Endothelial cell of umbilical vein (primary cell): ENCODE measurements around the gene SLC66A2. TPM values are rescaled to one million over a fixed set of nuclear protein-coding genes. Genes with fewer than 3 reads are reported as not detected.

ENCODE experiments used
- BruUV-seq: library from RNA; stranded (reverse); fragments of 400-500 nt; replicated peaks from 2 replicates; lab custom pipeline; 2021; lab: Mats Ljungman, UMichigan
- CTCF ChIA-PET: fragments of 300-600, 350-600 bp; sonication (Branson Sonifier 250); formaldehyde crosslinking; loops from one replicate; lab custom pipeline; 2021; ENCODE audit warnings: antibody characterized with exemption, inconsistent platforms; lab: Charles Lee
- POLR2A ChIA-PET: fragments of 300-600, 350-600 bp; sonication (Branson Sonifier 250); formaldehyde crosslinking; loops from one replicate; lab custom pipeline; 2021; ENCODE audit warnings: antibody characterized with exemption, inconsistent platforms; lab: Charles Lee
- DNase-seq: peaks from one replicate; pipeline ENCODE4 v3.0.0-alpha.2; 2011; ENCODE audit warnings: low read depth, low spot score
- FAIRE-seq: peaks from 2 replicates; lab custom pipeline; 2011; peaks lifted over from hg19 to GRCh38; lab: Jason Lieb, UNC
- H2AFZ ChIP-seq: 2 replicates; pipeline ENCODE4 v1.6.0; 2012; ENCODE audit warnings: low read depth, low read length, control low read depth, inconsistent platforms
- H3K27ac ChIP-seq: 2 replicates; pipeline ENCODE4 v1.5.1; 2011; ENCODE audit warnings: low read depth, mild to moderate bottlenecking, control low read depth, low read length, moderate library complexity; ENCODE audit not compliant: insufficient read depth
- H3K27me3 ChIP-seq, 2 experiments: 2 replicates each; pipeline versions ENCODE4 v1.6.0 to v1.6.1; 2011; ENCODE audit warnings: low read length in 2 of 2, mixed read lengths in 1 of 2; ENCODE audit not compliant: control insufficient read depth in 2 of 2, insufficient read depth in 2 of 2
- H3K36me3 ChIP-seq, 2 experiments: 2 replicates in 1 of 2; 3 replicates in 1 of 2; pipeline ENCODE4 v1.5.1; 2011; ENCODE audit warnings: low read length in 2 of 2, mild to moderate bottlenecking in 1 of 2, moderate library complexity in 1 of 2; ENCODE audit not compliant: control insufficient read depth in 2 of 2, insufficient read depth in 2 of 2; ENCODE audit errors: extremely low read depth in 1 of 2
- H3K4me1 ChIP-seq: 3 replicates; pipeline ENCODE4 v1.5.1; 2011; ENCODE audit warnings: mild to moderate bottlenecking, low read length; ENCODE audit not compliant: control insufficient read depth, insufficient read depth; ENCODE audit errors: extremely low read depth
- H3K4me2 ChIP-seq: 2 replicates; pipeline ENCODE4 v1.6.1; 2011; ENCODE audit warnings: low read length, control low read depth, mixed read lengths; ENCODE audit not compliant: insufficient read depth
- H3K4me3 ChIP-seq, 3 experiments: fragments of 200-600 bp in 1 of 3; sonication (generic), shearing (Covaris generic) in 1 of 3; replicated peaks in 1 of 3; 2 replicates each; pipeline ENCODE4 v1.5.1; 2011 to 2016; ENCODE audit warnings: control low read depth in 3 of 3, low read length in 3 of 3, mild to moderate bottlenecking in 2 of 3, inconsistent platforms in 1 of 3, low read depth in 1 of 3, moderate library complexity in 1 of 3; ENCODE audit not compliant: insufficient read depth in 1 of 3
- H3K79me2 ChIP-seq: 2 replicates; pipeline ENCODE4 v1.6.0; 2012; ENCODE audit warnings: low read length, inconsistent platforms; ENCODE audit not compliant: control insufficient read depth, insufficient read depth
- H3K9ac ChIP-seq: replicated peaks from 2 replicates; pipeline ENCODE3; 2011; ENCODE audit warnings: low read length, control low read depth; ENCODE audit not compliant: insufficient read depth; ENCODE audit errors: extremely low read depth
- H3K9me1 ChIP-seq: replicated peaks from 3 replicates; pipeline ENCODE4 v1.6.0; 2011; ENCODE audit warnings: mild to moderate bottlenecking, low read length; ENCODE audit not compliant: control insufficient read depth, insufficient read depth; ENCODE audit errors: extremely low read depth
- H3K9me3 ChIP-seq: replicated peaks from 2 replicates; pipeline ENCODE4 v1.5.1; 2012; ENCODE audit warnings: low read length, inconsistent platforms; ENCODE audit not compliant: control insufficient read depth, insufficient read depth
- H4K20me1 ChIP-seq: replicated peaks from 2 replicates; pipeline ENCODE3; 2011; ENCODE audit warnings: mild to moderate bottlenecking, low read length; ENCODE audit not compliant: control insufficient read depth, insufficient read depth; ENCODE audit errors: extremely low read depth
- EZH2 ChIP-seq: IDR thresholded peaks from 2 replicates; pipeline ENCODE4 v1.6.1; 2012; ENCODE audit warnings: borderline replicate concordance, low read depth, mild to moderate bottlenecking, moderate library complexity, low read length, inconsistent platforms; ENCODE audit not compliant: severe bottlenecking
- FOS ChIP-seq: IDR thresholded peaks from 2 replicates; pipeline ENCODE4 v1.6.1; 2011; ENCODE audit warnings: mild to moderate bottlenecking, low read length, moderate library complexity, borderline replicate concordance; ENCODE audit not compliant: insufficient read depth
- GATA2 ChIP-seq: IDR thresholded peaks from 2 replicates; pipeline ENCODE4 v1.7.0; 2011; ENCODE audit warnings: low read depth, mild to moderate bottlenecking, moderate library complexity, mixed read lengths, low read length; ENCODE audit not compliant: insufficient read length, insufficient read depth
- JUN ChIP-seq: IDR thresholded peaks from 2 replicates; pipeline ENCODE4 v1.6.1; 2011; ENCODE audit warnings: borderline replicate concordance, low read depth; ENCODE audit not compliant: insufficient read length, insufficient read depth
- MAX ChIP-seq: IDR thresholded peaks from 2 replicates; pipeline ENCODE4 v1.6.1; 2011; ENCODE audit not compliant: insufficient read depth, insufficient read length
- MYC ChIP-seq: IDR thresholded peaks from one replicate; pipeline ENCODE4 v1.6.1; 2011; ENCODE audit warnings: mild to moderate bottlenecking, low read depth, low read length
- POLR2A ChIP-seq: IDR thresholded peaks from 2 replicates; pipeline ENCODE4 v1.6.1; 2012; ENCODE audit warnings: low read depth, mild to moderate bottlenecking, control low read depth, low read length
- POLR2AphosphoS5 ChIP-seq: IDR thresholded peaks from 2 replicates; pipeline ENCODE4 v1.6.1; 2012; ENCODE audit warnings: low read depth, mild to moderate bottlenecking, control low read depth, low read length, moderate library complexity; ENCODE audit not compliant: insufficient read depth
- dilution Hi-C: fragments of 300-500 bp; cut with MboI; formaldehyde crosslinking; loops from one replicate; pipeline ENCODE4 v1.15.0; 2019; ENCODE audit warnings: low sequenced_read_pairs; ENCODE audit not compliant: extremely low pct_ligation_motif_present
- intact Hi-C: fragments of 100-400 bp; cut with micrococcal nuclease; formaldehyde crosslinking; loops from one replicate; pipeline ENCODE4 v1.10.0; 2022
- polyA plus RNA-seq, 4 experiments: library from polyadenylated mRNA; depleted of rRNA in 3 of 4; stranded (reverse) in 3 of 4; unstranded in 1 of 4; fragments of >200 nt; gene quantifications; 2 replicates each; pipeline versions ENCODE4 v1.2.1 to v1.2.3, GENCODE V29; 2011 to 2012; ENCODE audit warnings: missing spikeins in 1 of 4
- total RNA-seq: library from RNA; stranded (reverse); gene quantifications from 2 replicates; pipeline ENCODE4 v1.2.3, GENCODE V29; 2021
- TF ChIP-seq, protein P1 (sequence below), 2 donors: IDR thresholded peaks; 1 replicate in 1 of 2; 2 replicates in 1 of 2; pipeline ENCODE4 v1.5.1; 2011; ENCODE audit warnings: low read length in 2 of 2, mild to moderate bottlenecking in 2 of 2, moderate library complexity in 2 of 2, control low read depth in 1 of 2, inconsistent platforms in 1 of 2, low read depth in 1 of 2; ENCODE audit not compliant: insufficient read depth in 1 of 2; ENCODE audit errors: extremely low read depth in 1 of 2

SLC66A2 gene
- total and polyA plus RNA-seq, 2 donors (not counting 3 experiments of a cell fraction or from before 2014, with no cell fraction given), result 32.5 to 37.1 TPM

DNA sequence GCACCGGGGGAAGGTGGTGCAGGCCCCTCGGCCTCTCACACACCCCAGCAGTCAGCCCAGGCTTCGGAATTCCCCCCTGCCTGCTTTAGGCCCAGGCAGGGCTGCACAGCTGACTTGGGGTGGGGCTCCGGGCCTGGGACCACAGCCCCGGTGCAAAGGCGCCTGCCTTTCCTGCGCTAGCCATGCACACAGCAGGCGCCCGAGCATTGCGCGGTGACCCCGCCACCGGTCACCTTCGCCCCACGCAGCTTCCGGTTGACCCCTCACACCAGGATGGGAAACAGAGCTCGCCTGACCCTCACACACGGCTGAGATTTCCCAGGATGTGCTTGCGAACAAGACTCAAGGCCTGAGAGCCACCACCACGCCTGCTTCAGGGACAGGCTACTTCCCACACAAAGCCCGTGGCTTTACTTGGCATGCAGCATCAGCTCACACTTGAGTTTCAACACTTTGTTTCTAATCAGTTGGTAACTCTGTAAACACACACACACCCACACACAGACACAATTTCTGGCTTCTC lies 46.0 kb downstream of the SLC66A2 start:
- H3K36me3 ChIP-seq, result peaks cover 0 to 3% of the 10 kb centered on the region in 2 experiments
- H3K27me3 ChIP-seq, result no peaks in the 10 kb centered on the region
- intact Hi-C loops (no loop called here), dilution Hi-C loops (no loop called here)
- H3K9ac ChIP-seq, result no peak overlapping the region
- H3K9me1 ChIP-seq, result no peaks in the 10 kb centered on the region
- ChIA-PET CTCF (interaction anchor here (0.9 to 1.3 kb wide), 2 partner anchors 8 to 11 kb away, joined by 3 read pairs; no protein-coding TSS in a partner anchor), POLR2A (no interaction called here)
- no peak overlapping the region for H2AFZ ChIP-seq
- no peak overlapping the region for H3K27ac ChIP-seq
- FAIRE-seq (no peak), DNase-seq (no peak)
- no peaks in the 10 kb centered on the region for H3K9me3 ChIP-seq
- no peak for TF ChIP-seq MAX
- TF ChIP-seq POLR2AphosphoS5, result no peak
- TF ChIP-seq EZH2, result no peak
- TF ChIP-seq POLR2A, result no peak
- TF ChIP-seq, protein P1, sequence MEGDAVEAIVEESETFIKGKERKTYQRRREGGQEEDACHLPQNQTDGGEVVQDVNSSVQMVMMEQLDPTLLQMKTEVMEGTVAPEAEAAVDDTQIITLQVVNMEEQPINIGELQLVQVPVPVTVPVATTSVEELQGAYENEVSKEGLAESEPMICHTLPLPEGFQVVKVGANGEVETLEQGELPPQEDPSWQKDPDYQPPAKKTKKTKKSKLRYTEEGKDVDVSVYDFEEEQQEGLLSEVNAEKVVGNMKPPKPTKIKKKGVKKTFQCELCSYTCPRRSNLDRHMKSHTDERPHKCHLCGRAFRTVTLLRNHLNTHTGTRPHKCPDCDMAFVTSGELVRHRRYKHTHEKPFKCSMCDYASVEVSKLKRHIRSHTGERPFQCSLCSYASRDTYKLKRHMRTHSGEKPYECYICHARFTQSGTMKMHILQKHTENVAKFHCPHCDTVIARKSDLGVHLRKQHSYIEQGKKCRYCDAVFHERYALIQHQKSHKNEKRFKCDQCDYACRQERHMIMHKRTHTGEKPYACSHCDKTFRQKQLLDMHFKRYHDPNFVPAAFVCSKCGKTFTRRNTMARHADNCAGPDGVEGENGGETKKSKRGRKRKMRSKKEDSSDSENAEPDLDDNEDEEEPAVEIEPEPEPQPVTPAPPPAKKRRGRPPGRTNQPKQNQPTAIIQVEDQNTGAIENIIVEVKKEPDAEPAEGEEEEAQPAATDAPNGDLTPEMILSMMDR (IDR thresholded peaks at IDR 0.05; ENCODE audit: extremely low read depth in 1 of 2, insufficient read depth in 1 of 2, low read depth in 1 of 2, low read length in 2 of 2), result no peak
- TF ChIP-seq JUN, result no peak
- TF ChIP-seq GATA2, result no peak
- TF ChIP-seq MYC, result no peak
- TF ChIP-seq FOS, result no peak
- H4K20me1 ChIP-seq, result no peaks in the 10 kb centered on the region
- no peaks in the 10 kb centered on the region for H3K79me2 ChIP-seq
- no peak overlapping the region for H3K4me2 ChIP-seq
- no peak overlapping the region for H3K4me3 ChIP-seq
- no TSS peak for BruUV-seq
- H3K4me1 ChIP-seq, result no peaks in the 10 kb centered on the region
